Stimulated activated effector memory CD8-positive, alpha-beta T cell treated with anti-CD3 and anti-CD28 coated beads, Interleukin-12 subunit alpha, Interleukin-12 subunit beta, amount 100 ng/mL, for 72 hours (primary cell): ENCODE measurements around the gene FRYL.
A peak's percentile ranks its signal among the peaks of the same experiment; 100 is the strongest.
"Not testable (repeated sequence)": the region's sequence is repeated elsewhere in the genome, so short reads cannot be mapped to it uniquely, and the experiment has no call there.

ENCODE experiments used
- ATAC-seq: fragments of 150-1000 bp; cut with Tn5 transposase; 2 replicates; pipeline ENCODE4 v1.10.0; 2021
- DNase-seq, 2 donors: peaks; one replicate each; pipeline ENCODE4 v3.0.0; 2021 to 2022; ENCODE audit warnings: low spot score in 2 of 2
- H3K27ac Mint-ChIP-seq: one replicate; pipeline ENCODE4 v1.8.0; 2022; ENCODE audit warnings: mild to moderate bottlenecking, mixed read lengths
- H3K36me3 Mint-ChIP-seq: one replicate; pipeline ENCODE4 v1.8.0; 2022; ENCODE audit warnings: mild to moderate bottlenecking, mixed read lengths
- H3K4me1 Mint-ChIP-seq: one replicate; pipeline ENCODE4 v1.8.0; 2022; ENCODE audit warnings: mixed read lengths
- H3K4me3 Mint-ChIP-seq: one replicate; pipeline ENCODE4 v1.8.0; 2022; ENCODE audit warnings: mild to moderate bottlenecking, mixed read lengths
- H3K9me3 Mint-ChIP-seq: one replicate; pipeline ENCODE4 v1.8.0; 2022; ENCODE audit warnings: mixed read lengths

The FRYL gene

GRCh38 chr4:48772556-48772955 lies 7.5 kb downstream of the FRYL start:
- Mint-ChIP-seq H3K9me3 (no peaks in the 10 kb centered on the region), H3K27ac (no peak overlapping the region), H3K4me3 (no peak overlapping the region), H3K4me1 (peaks cover 60% of the 10 kb centered on the region), H3K36me3 (no peaks in the 10 kb centered on the region)
- DNase-seq (no peak), ATAC-seq (no peak)

GRCh38 chr4:48767055-48767929 lies 12.8 kb downstream of the FRYL start:
- H3K36me3 Mint-ChIP-seq, result no peaks in the 10 kb centered on the region
- H3K4me1 Mint-ChIP-seq, result peaks cover 63% of the 10 kb centered on the region
- peak; percentile 64 for ATAC-seq
- no peak overlapping the region for H3K4me3 Mint-ChIP-seq
- peak overlapping the region; percentile 40 for H3K27ac Mint-ChIP-seq
- H3K9me3 Mint-ChIP-seq, result peaks cover 2% of the 10 kb centered on the region
- DNase-seq, result no peak

GRCh38 chr4:48766131-48766792 lies 13.8 kb downstream of the FRYL start:
- peak; percentile 74 for ATAC-seq
- Mint-ChIP-seq H3K4me1 (peaks cover 66% of the 10 kb centered on the region), H3K4me3 (no peak overlapping the region), H3K9me3 (peaks cover 2% of the 10 kb centered on the region), H3K27ac (no peak overlapping the region), H3K36me3 (no peaks in the 10 kb centered on the region)
- no peak for DNase-seq

- H3K36me3 Mint-ChIP-seq, result no peaks in the 10 kb centered on the region
- peaks cover 41% of the 10 kb centered on the region for H3K4me1 Mint-ChIP-seq
- DNase-seq (no peak), ATAC-seq (no peak)
- no peak overlapping the region for H3K4me3 Mint-ChIP-seq
- H3K27ac Mint-ChIP-seq, result no peak overlapping the region
- peaks cover 2% of the 10 kb centered on the region for H3K9me3 Mint-ChIP-seq
Measured at GRCh38 chr4:48762408-48762807, 17.7 kb downstream of the FRYL start.

GRCh38 chr4:48761286-48761685 lies 18.8 kb downstream of the FRYL start:
- Mint-ChIP-seq H3K36me3 (no peaks in the 10 kb centered on the region), H3K27ac (no peak overlapping the region), H3K4me3 (no peak overlapping the region), H3K9me3 (no peaks in the 10 kb centered on the region), H3K4me1 (peaks cover 41% of the 10 kb centered on the region)
- no peak for ATAC-seq
- DNase-seq, result no peak

- H3K4me3 Mint-ChIP-seq, H3K27ac Mint-ChIP-seq, ATAC-seq, H3K9me3 Mint-ChIP-seq, DNase-seq, H3K36me3 Mint-ChIP-seq: not testable (repeated sequence)
- peaks cover 39% of the 10 kb centered on the region for H3K4me1 Mint-ChIP-seq
Measured at GRCh38 chr4:48758703-48759102, 21.4 kb downstream of the FRYL start.

- Mint-ChIP-seq H3K36me3 (no peaks in the 10 kb centered on the region), H3K27ac (no peak overlapping the region), H3K9me3 (peaks cover 3% of the 10 kb centered on the region), H3K4me3 (no peak overlapping the region), H3K4me1 (peaks cover 51% of the 10 kb centered on the region)
- ATAC-seq, result no peak
- DNase-seq, result no peak
Measured at GRCh38 chr4:48756689-48757220, 23.3 kb downstream of the FRYL start.

GRCh38 chr4:48755281-48755680 lies 24.8 kb downstream of the FRYL start:
- Mint-ChIP-seq H3K9me3 (peaks cover 3% of the 10 kb centered on the region), H3K4me3 (no peak overlapping the region), H3K4me1 (peaks cover 59% of the 10 kb centered on the region), H3K27ac (no peak overlapping the region), H3K36me3 (no peaks in the 10 kb centered on the region)
- ATAC-seq (no peak), DNase-seq (no peak)

GRCh38 chr4:48753159-48753558 lies 26.9 kb downstream of the FRYL start:
- peaks cover 69% of the 10 kb centered on the region for H3K4me1 Mint-ChIP-seq
- no peaks in the 10 kb centered on the region for H3K36me3 Mint-ChIP-seq
- peaks cover 3% of the 10 kb centered on the region for H3K9me3 Mint-ChIP-seq
- no peak for ATAC-seq
- no peak for DNase-seq
- H3K4me3 Mint-ChIP-seq, result no peak overlapping the region
- no peak overlapping the region for H3K27ac Mint-ChIP-seq

- H3K9me3 Mint-ChIP-seq, result peaks cover 3% of the 10 kb centered on the region
- DNase-seq (no peak), ATAC-seq (no peak)
- H3K4me1 Mint-ChIP-seq, result peaks cover 70% of the 10 kb centered on the region
- no peak overlapping the region for H3K27ac Mint-ChIP-seq
- no peaks in the 10 kb centered on the region for H3K36me3 Mint-ChIP-seq
- no peak overlapping the region for H3K4me3 Mint-ChIP-seq
Measured at GRCh38 chr4:48752726-48753125, 27.4 kb downstream of the FRYL start.

- Mint-ChIP-seq H3K9me3 (peaks cover 3% of the 10 kb centered on the region), H3K4me1 (peaks cover 68% of the 10 kb centered on the region), H3K27ac (peak overlapping the region; percentile 16), H3K36me3 (no peaks in the 10 kb centered on the region), H3K4me3 (no peak overlapping the region)
- no peak for DNase-seq
- ATAC-seq, result no peak
Measured at GRCh38 chr4:48752246-48752645, 27.8 kb downstream of the FRYL start.

- no peak overlapping the region for H3K27ac Mint-ChIP-seq
- no peaks in the 10 kb centered on the region for H3K36me3 Mint-ChIP-seq
- H3K9me3 Mint-ChIP-seq, result no peaks in the 10 kb centered on the region
- no peak overlapping the region for H3K4me3 Mint-ChIP-seq
- no peak for DNase-seq
- peaks cover 64% of the 10 kb centered on the region for H3K4me1 Mint-ChIP-seq
- ATAC-seq, result no peak
Measured at GRCh38 chr4:48748949-48749596, 31.0 kb downstream of the FRYL start.

- no peak overlapping the region for H3K4me3 Mint-ChIP-seq
- H3K27ac Mint-ChIP-seq, result peak overlapping the region; percentile 72
- peak; percentile 39 for ATAC-seq
Measured at GRCh38 chr4:48746608-48747362, 33.3 kb downstream of the FRYL start.

GRCh38 chr4:48745223-48745622 lies 34.9 kb downstream of the FRYL start:
- peaks cover 58% of the 10 kb centered on the region for H3K4me1 Mint-ChIP-seq
- not testable (repeated sequence) for ATAC-seq

More at GRCh38 chr4:48746608-48747362, 33.3 kb downstream of the FRYL start:
- no peaks in the 10 kb centered on the region for H3K9me3 Mint-ChIP-seq
- H3K4me1 Mint-ChIP-seq, result peaks cover 65% of the 10 kb centered on the region
- H3K36me3 Mint-ChIP-seq, result no peaks in the 10 kb centered on the region
- DNase-seq, result no peak

GRCh38 chr4:48742412-48742811 lies 37.7 kb downstream of the FRYL start:
- no peak overlapping the region for H3K4me3 Mint-ChIP-seq
- peak; percentile 59 for ATAC-seq
- no peaks in the 10 kb centered on the region for H3K36me3 Mint-ChIP-seq
- no peak for DNase-seq
- H3K9me3 Mint-ChIP-seq, result no peaks in the 10 kb centered on the region
- H3K27ac Mint-ChIP-seq, result no peak overlapping the region
- peaks cover 68% of the 10 kb centered on the region for H3K4me1 Mint-ChIP-seq

More at GRCh38 chr4:48745223-48745622, 34.9 kb downstream of the FRYL start:
- H3K9me3 Mint-ChIP-seq, H3K27ac Mint-ChIP-seq, H3K4me3 Mint-ChIP-seq, DNase-seq, H3K36me3 Mint-ChIP-seq: not testable (repeated sequence)
